ENCODE data around the gene USP36.

Gene USP36

GRCh38 chr17:78836420-78837021 lies 4.1 kb downstream of the USP36 start:
- no peak for DNase-seq

- DNase-seq: no peak
Observed at GRCh38 chr17:78834571-78834970, 6.0 kb downstream of the USP36 start.

DNA sequence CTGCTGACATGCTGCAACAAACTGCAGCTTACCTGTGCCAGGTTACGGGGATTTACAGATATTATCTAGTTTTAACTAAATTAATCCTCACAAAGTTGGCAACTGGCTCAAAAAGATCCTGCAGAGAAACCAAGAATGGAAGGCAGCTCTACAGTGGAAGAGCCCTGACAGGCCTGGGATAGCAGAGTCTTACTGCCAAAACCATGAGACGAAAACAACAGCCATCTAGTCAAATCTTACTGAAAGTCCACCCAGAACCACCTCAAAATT lies 8.1 kb downstream of the USP36 start:
- DNase-seq: no peak

DNA sequence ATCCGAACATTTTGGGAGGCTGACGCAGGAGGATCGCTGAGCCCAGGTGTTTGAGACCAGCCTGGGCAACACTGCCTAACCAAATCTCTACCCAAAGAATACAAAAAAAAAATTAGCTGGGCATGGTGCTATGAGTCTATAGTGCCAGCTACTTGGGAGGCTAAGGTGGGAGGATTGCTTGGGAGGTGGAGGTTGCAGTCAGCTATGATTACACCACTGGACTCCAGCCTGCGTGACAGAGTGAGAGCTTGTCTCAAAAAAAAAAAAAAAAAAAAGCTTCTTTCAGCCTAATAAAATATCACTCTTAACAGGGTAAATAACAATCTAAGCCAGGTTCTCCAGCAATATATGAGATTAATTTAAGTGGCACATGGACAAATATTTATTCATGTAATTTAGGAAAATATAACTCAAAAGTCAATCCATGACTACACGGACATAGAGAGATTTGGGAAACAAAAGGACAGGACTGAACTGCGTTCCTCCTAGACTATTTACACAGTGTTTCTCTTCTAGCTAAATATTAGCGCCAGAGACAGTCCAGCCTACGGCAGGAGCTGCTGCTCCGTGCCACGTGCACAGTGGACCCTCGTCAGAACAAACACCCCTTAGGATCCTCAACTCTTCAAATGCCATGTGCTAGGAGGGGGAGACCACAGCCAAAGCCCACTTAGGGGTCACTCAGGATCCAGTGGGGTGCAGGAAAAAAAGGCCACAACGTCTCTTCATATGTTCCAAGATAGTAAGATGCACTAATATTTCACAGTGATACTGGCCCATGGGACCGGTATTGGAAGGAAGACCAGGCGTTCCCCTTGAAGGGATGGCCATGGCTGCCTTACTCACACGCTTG lies 8.7 kb downstream of the USP36 start:
- no peak for DNase-seq

DNA sequence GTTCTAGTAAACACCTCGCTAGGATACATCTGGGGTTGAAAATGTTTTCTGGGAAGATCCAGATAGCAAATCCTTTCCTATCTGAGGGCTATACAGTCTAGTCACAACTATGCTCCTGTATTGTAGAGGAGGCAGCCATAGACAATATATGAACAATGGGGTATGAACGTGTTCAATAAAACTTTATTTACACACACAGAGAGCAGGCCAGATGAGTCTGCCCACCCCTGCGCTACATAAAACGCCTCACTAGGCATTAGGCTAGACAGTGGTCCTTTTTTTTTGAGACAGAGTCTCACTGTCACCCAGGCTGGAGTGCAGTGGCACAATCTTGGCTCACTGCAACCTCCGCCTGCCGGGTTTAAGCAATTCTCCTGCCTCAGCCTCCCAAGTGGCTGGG lies 11.1 kb downstream of the USP36 start:
- no peak for DNase-seq

DNA sequence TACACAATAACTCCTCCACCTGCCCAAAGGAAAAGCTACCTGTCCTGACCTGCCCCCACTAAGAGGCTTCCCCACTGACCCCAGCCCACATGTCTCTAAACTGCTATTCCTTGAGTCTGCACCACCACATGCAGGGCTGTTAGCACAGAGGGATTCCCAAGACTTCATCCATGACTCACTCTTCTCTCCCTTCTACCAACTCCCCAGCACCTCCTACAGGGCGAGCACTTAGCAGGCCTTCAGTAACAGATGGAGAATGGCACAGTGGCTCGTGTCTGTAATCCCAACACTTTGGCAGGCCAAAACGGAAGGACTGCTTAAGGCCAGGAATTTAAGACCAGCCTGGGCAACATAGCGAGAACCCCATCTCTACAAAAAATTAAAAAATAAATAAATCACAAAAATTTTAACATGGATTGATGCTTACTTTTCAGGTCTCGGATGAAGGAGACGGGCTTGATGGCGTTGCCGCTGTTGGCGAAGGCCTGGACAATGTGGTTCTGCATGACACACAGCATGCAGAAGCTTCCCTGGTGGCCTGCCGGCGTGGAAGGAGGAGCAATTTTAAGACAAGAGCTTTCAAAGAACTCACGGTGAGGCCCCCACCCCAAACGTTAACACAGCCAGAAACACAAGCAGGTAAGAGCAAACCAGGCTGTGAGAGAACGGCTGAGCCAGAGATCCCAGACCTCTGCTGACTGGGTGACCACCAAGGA lies 12.0 kb downstream of the USP36 start:
- no peak for DNase-seq

GRCh38 chr17:78826836-78827509 lies 13.6 kb downstream of the USP36 start:
- no peak for DNase-seq

DNA sequence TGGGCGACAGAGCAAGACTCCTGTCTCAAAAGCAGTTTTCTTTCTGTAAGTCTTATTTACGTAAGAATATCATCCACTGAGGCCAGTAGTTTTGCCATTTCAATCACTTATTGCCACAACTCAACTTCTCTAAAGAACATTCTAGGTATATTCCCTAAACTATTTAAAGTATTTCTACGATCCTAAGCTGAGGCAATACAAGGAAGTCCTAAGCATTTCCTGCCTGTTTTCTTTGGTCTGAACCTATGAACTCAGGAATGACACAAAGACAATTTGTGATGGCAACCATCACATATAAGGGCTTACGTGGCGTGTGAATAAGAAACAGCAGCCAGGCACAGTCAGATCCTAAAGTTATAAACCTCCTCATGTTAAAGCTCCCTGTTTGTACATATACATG lies 14.2 kb downstream of the USP36 start:
- DNase-seq: no peak

DNA sequence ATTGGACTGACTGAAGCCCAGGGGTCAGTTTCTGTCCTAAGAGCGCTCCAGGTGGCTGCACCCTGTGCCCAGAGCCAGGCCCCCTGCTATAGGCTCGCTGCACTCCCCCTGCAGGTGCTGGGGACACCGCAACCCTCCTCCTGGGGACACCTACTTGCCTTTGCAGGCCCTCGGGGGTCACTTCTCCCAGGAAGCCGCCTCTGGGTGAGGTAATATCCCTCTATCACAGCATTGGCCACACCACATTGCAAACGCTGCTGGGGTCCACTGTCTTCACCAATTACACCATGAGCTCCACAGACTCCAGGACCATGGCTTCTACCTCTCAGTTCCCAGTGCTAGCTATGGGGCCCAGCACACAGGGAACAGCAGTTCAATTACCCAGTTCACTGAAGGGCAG lies 14.9 kb downstream of the USP36 start:
- DNase-seq: no peak

- DNase-seq: no peak
Observed at GRCh38 chr17:78824240-78824639, 16.4 kb downstream of the USP36 start.

DNA sequence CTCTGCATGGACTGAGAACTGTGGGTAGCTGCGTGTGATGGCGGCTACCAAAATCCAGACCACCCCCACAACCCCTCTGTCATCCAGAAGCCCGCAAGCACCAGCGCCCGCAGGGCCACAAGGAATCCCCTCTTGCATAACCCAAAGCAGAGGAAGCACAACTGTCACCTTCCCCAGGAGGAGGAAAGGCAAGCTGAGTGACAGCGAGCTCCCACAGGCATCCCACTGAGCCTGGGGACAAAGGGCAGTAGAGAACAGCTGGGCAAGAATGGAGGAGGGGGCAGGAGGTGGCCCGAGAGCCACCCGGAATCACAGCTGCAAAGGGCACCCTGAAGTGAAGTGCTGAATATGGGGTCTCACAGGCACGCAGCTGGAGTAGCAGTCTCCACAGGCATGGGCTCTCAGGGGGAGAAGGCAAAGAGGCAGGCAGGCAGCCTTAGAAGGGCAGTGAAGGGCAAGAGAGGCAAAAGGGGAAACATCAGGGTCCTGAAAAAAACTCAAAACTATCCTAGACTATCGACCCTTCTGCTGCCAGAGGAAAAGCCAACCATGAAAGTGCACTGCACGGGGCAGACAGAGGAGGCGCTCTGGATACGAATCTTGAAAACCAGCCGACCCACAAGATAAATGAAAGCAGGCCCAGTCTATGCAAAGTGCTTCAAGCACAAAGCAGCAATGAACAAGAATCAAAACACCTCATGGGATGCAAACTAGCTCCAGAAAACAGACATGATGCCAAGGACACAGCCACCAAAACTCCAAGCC lies 17.1 kb downstream of the USP36 start:
- DNase-seq: no peak

GRCh38 chr17:78822552-78822951 lies 18.1 kb downstream of the USP36 start:
- DNase-seq: no peak

GRCh38 chr17:78821961-78822360 lies 18.7 kb downstream of the USP36 start:
- DNase-seq: no peak

GRCh38 chr17:78820841-78821240 lies 19.8 kb downstream of the USP36 start:
- no peak for DNase-seq

- DNase-seq: no peak
Observed at GRCh38 chr17:78819806-78820792, 20.5 kb downstream of the USP36 start.

- no peak for DNase-seq
Observed at GRCh38 chr17:78819402-78819801, 21.2 kb downstream of the USP36 start.

DNA sequence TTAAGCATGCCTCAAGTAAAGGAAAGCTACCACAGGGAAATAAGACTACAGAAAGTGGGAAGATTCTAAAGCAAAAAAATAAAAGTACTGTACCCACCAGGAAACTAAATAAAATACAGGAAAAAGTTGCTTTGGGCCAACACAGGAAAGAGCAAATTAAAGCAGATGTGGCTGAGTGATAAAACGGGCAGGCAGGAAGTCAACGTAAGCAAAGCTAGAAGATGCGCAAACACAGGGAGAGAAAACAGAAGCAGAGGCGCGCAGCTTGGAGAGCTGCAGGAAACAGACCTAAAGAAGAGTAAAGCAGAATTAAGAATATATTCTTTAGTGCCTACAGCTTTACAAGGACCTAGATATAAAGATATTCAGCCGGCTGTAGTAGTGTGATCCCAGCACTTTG lies 21.7 kb downstream of the USP36 start:
- no peak for DNase-seq

- no peak for DNase-seq
Observed at GRCh38 chr17:78818152-78818846, 22.3 kb downstream of the USP36 start.

- no peak for DNase-seq
Observed at GRCh38 chr17:78817123-78817522, 23.5 kb downstream of the USP36 start.

- DNase-seq: no peak
Observed at GRCh38 chr17:78815696-78816095, 24.9 kb downstream of the USP36 start.

GRCh38 chr17:78812855-78813254 lies 27.8 kb downstream of the USP36 start:
- DNase-seq: no peak

All from NCI-H1436 (cell line).